NCI-H2029 (cell line): ENCODE results near the gene C11orf21.
"Not testable (repeated sequence)": the region's sequence is repeated elsewhere in the genome, so short reads cannot be mapped to it uniquely, and the experiment has no call there.

Experiments
- DNase-seq: peaks from one replicate; lab custom pipeline; 2025; lab: John Stamatoyannopoulos, UW

Gene C11orf21

DNA sequence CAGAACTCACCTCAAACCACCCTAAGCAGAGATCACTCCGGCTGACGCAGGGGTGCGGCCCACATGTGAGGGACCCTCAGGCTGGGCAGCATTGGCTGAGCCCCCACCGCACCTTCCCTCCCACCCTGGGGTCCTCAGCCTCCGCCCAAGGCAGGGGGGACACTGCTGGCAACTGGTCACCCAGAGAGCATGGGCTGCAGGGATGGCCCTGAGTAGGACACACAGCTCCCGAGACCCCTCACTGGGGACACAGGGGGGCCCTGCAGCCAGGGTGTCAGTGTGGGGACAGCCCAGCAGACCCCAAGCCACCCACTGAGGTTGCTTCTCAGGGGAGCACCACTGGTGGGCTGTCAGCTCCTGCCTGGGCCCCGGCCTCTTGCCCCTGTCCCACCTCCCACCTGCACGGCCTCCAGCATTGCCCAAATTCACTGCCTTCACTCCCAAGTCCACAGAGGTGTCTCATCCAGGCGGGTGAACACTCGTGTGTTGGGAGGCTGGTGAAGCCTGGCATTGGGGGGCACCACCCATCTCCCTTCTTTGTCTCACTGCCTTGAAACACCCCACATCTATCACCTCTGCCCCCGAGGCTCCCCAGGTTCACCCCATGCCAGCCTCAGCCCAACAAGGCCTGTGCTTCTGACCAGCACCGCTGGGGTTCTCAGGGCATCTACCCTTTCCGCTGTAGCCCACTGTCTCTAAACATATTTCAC is 4.7 kb downstream of the C11orf21 start:
- no peak for DNase-seq

DNA sequence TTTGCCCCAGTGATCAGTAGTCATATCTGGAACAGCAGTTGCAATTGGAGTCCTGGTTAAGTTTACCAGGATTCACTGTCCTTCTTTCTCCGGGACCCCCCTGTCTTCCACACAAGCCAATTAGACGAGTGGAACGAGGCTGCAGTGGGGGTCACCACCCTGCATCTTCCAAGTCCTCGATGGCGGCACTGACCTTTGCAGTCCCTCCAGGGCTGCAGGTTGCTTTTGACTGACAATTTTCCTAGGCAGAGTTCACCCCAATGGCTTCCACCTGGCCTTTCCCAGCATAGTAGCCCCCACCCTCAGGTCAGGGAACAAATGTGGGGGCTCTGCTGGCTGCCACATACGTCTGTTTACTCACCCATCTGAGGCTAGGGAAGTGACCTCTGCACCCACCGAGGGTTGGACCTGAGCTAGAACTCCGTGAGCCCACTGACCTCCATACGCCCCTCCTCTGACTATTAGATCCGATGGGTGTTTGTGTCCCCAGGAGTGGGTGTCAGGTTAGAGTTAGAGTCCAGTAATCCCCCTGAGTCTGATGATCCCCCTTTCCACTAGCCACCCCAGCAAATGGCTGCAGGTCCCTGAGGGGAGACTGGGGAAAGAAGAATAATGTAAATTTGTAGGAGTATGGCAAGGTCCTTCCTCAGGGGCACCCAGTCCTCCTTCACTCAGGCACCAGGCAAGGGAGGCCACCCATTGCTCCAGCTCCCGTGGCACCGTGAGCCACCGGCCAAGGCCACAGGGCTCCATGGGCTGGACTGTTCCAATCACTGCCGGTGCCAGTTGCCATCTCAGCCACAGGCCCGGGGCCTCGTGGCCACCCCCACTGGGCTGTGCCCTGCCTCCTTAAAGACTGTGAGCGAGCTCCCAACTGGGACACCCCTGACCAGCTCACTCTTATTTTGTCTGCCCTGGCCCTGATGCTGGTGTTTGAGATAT is 5.5 kb downstream of the C11orf21 start:
- DNase-seq, result no peak

DNA sequence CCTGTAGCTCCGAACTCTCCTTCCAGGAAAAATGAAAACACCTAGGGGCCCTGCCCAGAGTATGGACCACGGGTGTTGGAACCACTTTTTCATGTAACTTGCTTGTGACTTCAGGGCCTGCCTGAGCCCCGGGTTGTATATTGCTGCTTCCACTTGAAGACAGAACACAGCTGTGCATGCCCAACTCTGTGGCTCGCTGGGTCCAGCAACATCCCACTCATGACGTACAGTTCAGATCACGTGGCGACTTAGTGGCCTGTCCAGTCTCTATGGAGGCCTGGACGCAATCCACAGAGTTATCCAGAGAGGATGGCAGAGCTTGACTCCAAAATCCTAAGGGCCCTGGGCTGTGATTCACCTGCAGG is 6.8 kb downstream of the C11orf21 start:
- DNase-seq, result no peak

DNA sequence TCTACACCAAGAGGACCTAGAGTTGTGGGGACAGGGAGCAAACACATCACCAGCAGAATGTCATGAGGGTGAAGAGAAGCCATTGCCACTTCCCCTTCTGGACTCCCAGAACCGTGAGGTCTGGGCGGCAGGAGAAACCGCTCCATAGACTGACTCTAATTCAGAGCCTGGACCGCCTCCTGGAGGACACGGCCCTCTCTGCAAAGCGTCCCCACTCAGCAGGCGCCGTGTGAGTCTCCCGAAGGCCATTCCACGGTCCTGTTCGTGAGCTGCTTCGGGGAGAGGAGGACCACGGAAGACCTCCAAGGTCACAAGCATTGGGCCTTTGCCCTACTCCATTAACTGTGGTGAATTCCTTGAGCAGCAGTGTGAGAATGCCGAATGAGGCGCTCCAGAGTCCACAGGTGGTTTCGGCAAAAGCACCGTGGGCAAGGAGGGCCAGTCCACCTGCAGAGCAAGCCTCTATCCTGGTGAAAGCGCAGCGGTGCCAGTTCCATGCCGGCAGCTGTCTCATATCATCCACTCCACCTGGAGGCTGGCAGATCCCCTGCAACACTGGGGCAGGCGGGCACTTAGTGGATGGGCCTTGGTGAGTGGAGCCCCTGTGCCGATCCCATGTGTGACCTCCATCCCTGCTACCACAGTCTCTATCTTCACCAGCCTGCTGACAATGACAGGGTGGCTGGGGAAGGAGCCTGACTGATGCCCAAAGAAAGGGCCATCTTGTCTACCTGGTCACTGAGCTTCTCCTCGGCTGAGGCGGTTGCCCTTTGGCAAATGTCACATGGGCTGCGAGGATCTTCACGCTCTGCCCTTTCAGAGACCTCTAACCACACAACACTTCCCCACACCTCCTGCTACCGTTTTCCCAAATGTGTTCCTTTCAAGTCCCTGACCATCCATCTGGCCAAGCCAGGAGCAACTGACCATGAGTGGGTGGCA is 7.5 kb downstream of the C11orf21 start:
- DNase-seq, result no peak

DNA sequence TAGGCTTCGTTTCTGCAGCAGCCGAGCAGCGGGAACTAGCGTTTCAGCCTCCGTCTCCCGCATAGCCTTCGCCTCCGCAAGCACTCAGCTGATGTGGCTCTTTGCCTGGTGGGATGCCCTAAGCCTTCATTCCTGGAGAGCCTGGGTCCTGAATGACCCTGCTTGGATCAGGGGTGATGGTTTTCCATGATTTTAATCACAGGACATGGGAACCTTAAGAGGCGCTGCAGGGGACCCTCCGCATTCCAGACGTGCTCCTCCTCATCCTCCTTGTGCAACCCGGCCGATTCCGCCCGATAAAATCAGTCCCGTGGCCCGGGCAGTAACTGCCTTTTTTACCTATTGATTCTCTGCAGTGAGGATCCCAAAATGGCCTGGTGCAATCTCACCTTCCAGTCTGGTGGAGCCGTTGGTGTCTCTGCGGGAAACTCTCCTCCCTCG is 8.2 kb downstream of the C11orf21 start:
- no peak for DNase-seq

DNA sequence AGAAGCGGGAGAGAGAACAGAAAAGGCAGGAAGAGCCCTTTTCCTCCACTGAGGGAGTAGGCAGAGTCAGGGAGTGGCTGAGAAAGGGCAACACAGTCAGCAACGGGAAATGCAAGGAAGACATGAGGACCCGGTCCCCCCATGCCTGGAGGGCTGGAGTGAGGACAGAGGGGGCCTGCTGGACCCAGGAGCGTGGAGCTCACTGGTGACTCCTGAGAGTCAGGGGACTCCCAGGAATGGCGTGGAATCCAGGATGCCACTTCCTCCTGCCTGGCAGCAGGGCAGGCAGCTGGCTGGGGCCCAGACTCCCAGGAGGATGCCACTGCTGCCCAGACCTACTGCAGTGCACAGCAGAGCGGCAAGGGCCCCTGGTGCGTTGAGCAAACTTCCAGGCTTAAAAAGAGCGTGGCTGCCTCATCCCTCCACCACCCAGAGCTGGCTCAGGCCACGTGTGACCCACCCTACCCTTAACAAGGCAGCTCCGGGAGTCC is 11.3 kb downstream of the C11orf21 start:
- no peak for DNase-seq

DNA sequence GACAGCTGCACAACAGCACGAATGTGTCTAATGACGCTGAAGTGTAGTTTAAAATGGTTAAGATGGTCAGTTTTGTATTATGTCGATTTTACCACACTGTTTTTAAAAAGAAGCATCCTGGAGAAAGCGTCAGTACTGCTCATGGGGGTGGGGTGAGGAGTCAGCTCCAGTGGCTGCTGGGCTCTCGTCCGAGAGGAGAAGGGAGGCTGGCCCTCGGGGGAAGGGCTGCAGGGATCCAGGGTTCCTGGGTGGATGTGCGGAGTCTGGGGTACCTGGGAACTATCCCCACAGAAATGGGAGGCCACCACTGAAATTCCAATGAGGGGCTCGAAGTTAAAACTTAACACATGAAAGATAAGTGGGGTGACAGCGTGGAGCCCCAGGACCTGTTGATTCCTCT is 11.9 kb downstream of the C11orf21 start:
- DNase-seq, result no peak

DNA sequence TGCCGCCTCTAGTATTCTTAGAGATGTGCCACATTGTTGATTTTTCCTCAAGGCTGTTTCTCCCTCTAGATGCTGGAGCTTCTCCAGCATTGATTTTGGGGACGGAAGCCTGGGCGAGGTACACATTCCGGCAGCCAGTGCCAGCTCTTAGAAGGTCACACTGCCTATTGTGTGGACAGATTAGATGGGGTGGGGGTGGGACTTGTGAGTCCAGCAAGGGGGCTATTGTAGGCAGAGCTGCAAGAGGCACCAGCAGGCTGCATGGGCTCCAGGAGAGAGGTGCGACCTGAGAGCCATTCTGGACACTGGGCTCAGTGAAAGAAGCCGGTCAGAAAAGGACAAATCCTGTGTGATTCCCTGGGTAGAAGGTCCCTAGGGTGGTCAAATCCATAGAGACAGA is 12.4 kb downstream of the C11orf21 start:
- no peak for DNase-seq

DNA sequence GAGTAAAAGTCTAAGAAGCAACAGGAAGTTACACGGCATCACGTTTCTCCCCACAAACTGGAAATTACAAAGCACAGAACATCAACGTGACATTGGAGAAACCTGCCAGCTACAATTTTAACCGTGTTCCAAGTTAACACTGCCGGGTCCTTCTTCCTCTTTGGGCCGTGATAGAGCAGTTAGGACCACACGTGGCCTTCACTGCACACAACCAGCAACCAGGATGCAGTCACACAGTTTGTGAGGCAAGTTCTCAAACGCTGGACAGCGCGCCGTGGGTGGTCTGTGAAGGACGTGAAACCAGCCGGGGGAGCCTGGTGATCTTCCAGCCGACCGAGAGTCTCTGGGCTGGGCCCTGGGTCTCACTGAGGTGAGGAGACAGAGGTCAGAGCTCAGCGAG is 14.6 kb downstream of the C11orf21 start:
- DNase-seq, result no peak

DNA sequence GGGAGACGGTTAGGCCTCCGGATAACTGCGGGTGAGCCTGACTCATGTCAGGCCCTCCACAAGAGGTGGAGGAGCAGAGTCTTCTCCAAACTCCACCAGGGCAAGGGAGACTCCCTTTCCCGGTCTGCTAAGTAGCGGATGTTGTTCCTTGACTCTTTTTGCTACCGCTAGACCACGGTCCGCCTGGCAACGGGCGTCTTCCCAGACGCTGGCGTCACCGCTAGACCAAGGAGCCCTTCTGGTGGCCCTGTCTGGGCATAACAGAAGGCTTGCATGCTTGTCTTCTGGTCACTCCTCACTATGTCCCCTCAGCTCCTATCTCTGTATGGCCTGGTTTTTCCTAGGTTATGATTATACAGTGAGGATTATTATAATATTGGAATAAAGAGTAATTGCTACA is 15.4 kb downstream of the C11orf21 start:
- not testable (repeated sequence) for DNase-seq

DNA sequence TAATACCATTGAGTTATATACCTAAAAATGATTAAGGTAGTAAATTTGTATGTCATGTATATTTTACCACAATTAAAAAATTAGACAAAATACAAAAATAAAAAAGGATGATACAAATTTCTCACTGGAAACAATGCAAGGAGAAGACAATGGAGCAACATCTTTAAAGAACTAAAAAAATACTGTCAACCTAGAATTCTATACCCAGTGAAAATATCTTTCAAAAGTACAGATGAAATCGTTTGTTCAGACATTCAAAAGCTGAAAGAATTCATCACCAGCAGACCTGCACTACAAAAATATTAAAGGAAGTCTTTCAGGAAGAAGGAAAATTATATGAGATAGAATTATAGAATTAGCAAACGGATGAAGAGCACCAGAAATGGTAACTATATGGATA is 21.5 kb downstream of the C11orf21 start:
- no peak for DNase-seq

DNA sequence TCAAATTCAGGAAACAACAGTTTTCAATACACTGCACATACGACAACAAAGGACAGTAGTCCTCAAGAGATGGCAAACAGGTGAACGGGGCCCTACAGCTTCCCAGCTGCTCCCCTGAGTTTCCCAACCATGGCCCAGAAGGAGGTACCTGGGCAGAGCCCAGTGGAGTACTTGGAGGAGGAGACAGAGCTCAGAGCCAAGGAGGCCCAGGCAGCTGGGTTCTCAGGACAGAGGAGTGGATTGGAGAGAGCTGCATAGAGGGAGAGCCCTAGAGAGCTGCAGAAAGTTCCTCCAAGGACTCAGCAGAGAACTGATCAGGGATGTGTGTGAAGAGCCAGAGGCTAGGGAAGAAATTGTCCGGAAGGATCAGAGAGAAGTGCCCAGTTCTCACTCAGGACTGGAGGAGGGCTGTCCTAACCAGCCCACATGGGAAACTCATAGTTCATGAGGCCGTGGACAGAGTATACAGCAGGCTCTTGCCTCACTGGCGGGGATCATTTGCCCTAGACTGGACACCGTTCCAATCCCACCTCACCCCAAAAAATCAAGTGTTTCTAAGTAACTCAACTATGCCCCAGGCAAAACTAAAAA is 23.7 kb downstream of the C11orf21 start:
- DNase-seq, result no peak

DNA sequence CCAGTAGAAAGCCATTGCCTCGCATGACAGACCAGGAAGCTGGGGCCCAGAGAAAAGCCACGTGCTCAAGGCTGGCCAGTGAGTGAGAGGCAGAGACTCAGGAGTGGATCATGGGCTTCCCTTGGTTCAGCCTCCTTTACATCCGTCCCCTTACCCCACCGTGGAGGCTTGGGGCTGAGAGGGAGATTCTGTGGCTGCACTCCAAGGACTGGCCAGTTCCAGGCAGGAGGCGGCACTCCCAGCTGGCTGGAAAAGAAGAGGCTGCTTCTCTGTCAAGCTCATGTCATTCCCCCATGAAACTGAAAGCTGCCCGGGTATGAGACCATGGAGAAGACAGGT is 24.7 kb downstream of the C11orf21 start:
- no peak for DNase-seq

DNA sequence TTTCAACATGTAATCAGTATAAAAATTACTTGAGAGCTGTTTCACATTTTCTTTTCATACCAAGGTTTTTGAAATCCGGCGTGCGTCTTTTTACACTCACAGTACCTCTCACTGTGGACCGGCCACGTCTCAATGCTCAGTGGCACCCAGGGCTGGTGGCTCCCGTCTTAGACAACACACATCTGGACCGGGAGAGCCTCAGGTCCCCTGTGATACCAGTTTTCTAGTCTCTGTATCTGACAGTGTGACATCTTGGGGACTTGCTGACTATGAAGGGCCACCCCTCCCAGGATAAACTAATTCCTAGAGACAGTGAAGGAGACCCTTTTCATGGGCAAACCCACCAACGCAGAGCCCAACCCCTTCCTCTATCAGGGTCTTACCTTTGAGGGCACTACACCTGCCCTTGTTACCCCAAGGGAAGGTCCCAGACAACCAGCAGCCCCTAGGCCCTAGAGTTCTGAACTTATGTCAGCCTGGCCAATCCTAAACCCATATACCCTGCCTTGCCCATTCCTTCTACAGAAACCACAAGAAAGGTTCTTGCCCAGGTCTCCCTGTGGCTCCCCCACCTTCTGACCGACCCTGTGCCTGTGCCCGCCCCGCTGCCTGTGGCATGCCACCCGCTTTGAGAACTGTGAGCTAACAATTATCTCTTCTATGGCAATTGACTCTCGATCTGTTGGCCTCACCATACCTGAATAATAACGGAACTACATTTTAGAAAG is 25.3 kb downstream of the C11orf21 start:
- DNase-seq, result no peak

DNA sequence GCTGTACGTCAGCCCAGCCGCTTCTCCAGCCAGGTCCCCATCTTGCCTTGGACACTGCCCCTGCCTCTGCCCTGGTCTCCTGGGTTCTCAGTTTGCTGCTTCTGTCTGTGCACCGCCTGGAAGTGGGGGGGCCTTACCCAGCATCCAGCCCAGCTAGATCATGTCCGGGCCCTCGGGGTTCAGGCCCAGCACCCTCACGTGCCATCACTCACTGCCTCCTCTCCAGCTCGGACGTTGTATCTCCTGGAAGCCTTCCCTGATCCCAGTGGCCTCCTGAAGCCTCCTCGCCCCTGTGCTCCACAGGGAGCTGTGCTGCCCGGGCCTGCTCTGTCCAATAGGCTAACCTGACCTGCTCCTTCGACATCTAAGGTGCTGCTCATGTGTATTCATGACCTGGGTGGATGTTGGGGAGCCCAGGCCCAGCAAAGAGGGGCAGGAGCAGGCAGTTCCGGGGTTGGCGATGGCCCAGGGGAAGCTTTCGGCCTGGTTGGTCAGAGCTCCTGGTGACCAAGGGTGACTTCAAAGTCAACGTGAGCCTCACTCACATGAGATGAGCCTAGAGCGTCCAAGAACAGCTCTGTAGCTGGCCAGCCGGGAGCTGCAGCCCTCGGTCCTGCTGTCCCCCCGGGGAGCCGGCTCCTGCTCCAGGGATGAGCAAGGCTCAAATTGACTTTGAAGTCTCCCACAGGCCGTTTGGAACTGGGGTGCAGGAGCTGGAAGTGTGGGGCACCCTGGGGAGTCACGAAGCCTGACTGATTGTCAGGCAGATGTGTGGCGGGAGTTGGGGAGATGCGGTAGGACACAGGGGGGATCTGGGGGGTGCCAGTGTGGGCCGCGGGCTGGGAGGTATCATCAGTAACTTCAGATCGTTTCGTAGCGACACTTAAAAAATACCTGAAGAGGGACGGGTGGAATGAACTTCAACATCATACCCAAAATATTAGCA is 26.1 kb downstream of the C11orf21 start:
- no peak for DNase-seq

DNA sequence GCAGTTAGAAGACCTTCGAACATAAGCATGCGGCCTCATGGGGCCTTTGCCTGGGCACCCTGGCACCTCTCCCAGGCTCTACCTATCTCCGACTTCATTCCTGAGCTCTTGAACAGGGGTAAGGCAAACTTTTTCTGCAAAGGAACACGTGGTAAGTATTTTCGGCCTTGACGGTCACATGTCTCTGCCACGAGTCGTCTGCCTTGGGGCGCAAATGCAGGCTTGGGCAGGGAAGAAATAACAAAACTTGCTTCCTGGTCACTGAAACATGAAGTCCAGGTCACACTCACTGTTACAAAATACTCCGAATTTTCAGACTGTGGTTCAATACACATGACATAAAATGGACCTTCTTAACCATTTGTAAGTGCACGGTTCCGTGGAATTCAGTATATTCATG is 27.9 kb downstream of the C11orf21 start:
- no peak for DNase-seq

DNA sequence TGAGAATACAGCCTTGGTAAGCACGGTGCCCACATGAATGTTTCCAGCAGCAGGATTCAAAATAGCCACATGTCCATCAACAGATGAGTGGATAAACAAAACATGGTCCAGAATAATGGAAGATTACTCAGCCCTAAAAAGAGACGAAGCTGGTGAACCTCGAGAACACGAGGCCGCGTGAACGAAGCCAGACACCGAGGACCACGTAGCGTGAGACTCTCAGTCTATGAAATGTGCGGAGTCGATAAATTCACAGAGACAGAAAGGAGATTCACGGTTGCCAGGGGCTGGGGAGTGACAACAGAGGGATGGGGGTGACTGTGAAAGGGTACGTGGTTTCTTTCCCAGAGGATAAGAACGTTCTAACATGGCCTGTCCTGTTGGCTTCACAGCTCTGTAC is 28.4 kb downstream of the C11orf21 start:
- DNase-seq, result no peak

DNA sequence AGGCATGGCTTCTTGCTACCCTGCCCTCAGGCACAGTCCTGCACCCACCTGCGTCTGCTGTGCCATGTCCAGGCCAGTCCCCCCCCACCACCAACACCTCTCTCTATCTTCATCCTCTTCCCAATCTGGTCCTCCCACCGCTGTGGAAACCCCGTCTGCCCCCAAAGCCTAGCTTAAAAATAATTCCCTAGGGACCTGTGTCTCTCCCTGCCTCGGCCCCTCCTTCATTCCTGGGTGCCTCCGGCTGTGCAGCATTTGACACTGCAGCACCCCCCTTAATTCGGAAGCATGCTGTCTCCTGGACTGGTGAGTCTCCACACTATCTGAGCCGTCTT is 28.8 kb downstream of the C11orf21 start:
- DNase-seq, result no peak

DNA sequence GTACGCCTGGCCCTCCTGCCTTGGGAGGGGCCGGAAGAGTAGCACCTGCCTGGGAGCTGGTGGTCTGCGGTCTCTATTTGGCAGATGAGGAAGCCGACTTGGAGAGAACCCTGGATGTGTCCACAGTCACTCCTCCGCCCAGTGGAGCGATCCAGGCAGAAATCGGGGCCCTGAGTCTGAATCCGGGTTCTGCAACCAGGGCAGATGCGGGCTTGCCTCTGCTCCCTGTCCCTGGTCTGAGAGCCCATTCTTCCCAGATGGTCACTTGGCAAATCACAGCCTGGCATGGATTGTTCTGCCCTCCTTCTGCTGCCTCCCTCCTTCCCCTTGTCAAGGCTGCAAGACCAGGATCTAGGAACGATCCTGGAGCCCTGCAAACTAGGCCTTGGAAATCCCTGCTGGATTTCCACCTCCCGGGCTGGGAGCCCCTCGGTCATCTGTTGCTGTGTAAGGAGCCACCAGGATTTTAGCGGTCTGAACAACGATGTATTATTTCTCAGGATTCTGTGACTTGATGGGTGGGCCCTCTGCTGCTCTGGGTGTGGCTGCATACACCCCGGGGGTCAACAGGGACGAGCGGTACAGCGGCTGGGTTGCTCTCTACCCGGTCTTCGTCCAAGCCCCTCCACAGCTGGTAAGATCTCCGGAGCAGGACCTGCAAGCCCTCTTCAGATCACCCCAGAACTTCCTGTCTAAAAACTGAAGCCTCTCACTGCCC is 29.3 kb downstream of the C11orf21 start:
- DNase-seq, result no peak
